NAMALWA (cell line): ENCODE results near the gene NEK3.
"Not testable (repeated sequence)": the region's sequence is repeated elsewhere in the genome, so short reads cannot be mapped to it uniquely, and the experiment has no call there.

Experiments used
- DNase-seq: peaks from one replicate; pipeline ENCODE4 v3.0.0-alpha.2; 2015; ENCODE audit warnings: low spot score

The NEK3 gene

DNA sequence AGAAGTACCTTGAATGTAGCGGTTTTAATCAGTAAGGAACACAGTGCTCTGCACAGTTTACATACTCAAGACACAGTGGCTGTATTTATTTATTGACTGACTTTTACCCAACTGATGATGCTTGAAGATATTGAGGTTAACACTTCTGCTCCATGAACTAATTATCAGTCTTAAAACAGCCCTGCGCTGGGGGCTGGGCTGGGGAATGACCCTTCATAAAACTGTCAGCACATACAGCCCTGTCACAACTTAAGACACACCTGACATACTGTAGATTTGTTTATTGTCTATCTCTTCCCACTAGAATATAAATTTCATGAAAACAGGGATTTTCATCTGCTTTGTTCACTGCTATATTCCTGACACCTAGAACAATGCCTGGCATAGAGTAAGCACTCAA lies 41.3 kb downstream of the NEK3 start:
- DNase-seq = no peak

GRCh38 chr13:52112591-52112990 lies 46.8 kb downstream of the NEK3 start:
- no peak for DNase-seq

GRCh38 chr13:52109116-52109670 lies 50.2 kb downstream of the NEK3 start:
- DNase-seq = no peak

- DNase-seq = no peak
Measured at GRCh38 chr13:52105841-52106240, 53.6 kb downstream of the NEK3 start.

DNA sequence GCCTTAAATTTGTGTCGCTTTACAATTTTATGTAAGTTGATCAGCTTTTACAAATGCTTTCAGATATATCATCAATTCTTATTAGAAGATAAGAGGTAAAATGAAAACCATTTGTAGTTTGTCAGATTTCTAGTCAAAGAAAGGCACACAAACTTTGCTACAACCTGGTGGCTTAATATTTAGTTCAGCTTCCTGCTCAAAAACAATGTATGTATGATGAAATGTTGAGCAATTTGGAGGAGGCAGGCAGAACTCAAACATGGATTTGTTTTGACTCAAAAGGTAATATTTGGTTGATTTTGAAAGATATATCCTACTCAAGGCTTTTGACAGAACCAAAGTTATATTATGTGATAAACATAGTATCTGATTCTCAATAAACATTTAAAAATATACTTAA lies 54.8 kb downstream of the NEK3 start:
- no peak for DNase-seq

DNA sequence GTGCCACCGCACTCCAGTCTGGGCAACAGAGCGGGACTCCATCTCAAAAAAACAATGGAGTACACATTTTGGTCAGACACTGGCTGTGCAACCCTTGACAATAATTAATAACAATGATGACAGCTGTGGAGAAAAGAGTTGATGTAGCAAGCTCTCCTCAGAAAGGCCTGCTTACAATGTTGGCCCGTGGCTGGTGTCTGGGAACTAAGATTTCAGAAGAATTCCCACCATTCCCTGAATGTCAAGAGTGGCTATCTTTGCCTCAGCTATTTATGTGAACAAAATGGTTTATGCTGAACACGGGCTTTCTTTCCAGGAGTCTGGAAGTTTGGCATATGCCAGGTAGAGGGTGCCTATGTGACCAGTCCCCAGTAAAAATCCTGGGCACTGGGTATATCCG lies 56.0 kb downstream of the NEK3 start:
- DNase-seq = no peak

DNA sequence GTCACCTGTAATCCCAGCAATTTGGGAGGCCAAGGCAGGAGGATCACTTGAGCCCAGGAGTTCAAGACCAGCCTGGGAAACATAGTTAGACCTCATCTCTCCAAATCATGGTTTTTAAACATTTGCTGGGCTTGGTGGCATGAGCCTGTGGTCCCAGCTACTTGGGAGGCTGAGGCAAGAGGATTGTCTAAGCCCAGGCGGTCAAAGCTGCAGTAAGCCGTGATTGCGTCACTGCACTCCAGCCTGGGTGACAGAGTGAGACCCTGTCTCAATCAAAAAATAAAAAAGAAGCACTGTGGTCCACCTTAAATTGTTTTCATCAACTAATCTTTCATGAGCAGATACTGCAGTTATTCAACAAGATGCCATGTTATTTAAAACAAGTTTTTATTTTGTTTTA lies 57.0 kb downstream of the NEK3 start:
- not testable (repeated sequence) for DNase-seq

DNA sequence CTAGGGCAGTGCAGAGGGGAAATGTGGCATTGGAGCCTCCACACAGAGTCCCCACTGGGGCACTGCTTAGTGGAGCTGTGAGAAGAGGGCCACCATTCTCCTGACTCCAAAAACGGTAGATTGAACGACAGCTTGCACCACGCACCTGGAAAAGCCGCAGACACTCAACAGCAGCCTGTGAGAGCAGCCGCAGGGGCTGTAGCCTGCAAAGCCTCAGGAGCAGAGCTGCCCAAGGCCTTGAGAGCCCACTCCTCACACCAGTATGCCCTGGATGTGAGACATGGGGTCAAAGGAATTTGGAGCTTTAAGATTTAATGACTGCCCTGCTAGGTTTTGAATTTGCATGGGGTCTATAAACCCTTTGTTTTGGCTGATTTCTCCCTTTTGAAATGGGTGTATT lies 62.2 kb downstream of the NEK3 start:
- DNase-seq = no peak

- no peak for DNase-seq
Measured at GRCh38 chr13:52096748-52097147, 62.6 kb downstream of the NEK3 start.

DNA sequence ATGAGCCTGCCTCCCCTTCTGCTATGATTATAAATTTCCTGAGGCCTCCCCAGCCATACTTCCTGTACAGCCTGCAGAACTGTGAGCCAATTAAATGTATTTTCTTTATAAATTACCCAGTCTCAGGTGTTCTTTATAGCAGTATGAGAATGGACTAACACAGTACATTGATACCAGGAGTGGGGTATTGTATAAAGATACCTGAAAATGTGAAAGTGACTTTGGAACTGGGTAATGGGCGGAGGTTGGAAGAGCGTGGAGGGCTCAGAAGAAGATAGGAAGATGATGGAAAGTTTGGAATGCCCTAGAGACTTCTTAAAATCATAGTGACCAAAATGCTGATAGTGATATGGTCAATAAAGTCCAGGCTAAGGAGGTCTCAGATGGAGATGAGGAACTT lies 63.3 kb downstream of the NEK3 start:
- DNase-seq = no peak

DNA sequence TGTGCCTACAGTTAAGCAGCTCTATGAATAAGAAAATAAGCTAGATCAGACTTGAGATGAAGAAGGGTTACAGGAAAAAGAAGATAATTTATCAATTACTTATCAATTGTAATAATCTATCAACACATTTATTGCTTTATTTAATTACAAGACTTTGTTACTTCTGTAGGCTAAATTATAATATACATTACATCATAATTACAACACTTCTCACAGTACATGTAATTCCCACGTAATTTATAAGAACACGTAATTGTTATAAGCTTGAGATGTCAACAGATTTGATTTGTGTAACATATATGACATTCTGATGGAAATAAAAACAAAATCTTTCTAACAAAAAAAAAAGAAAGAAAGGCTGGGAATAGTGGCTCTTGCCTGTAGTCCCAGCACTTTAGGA lies 67.3 kb downstream of the NEK3 start:
- no peak for DNase-seq

DNA sequence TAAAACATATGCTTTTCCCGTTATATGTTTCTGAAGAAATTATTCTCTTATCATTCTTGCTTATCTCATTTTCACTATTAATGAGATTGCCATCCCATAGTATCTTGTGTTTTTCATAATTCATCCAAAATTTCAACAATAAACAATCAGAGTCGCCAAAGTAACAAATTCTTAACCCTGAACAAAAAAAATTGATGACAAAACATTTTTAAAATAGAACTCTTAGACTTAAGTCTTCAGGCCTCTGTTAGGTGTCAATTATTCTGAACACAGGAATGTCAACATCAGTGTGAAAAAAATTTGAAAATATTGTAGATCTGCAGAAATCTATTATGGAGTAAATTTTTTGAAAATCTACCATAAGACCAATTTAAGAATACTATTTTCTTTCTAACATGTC lies 67.9 kb downstream of the NEK3 start:
- no peak for DNase-seq

DNA sequence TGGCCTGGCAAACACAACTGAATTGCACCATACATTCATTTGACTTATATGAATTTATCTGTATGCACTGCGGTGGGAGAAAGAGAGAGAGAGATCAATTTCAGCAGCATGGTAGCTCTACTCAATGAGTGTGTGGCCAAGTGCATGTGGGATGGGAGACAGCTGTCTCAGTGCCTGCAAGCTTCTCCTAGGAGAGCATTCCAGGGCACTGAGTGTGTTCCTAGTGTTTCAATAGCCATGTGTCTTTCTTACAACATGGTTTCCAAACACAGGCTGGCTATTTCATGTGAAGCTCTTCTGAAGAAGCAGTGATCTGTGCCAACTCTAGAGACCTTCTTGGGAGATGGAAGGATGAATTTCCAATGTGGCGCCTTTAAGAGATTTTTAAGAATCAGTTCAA lies 74.0 kb downstream of the NEK3 start:
- no peak for DNase-seq

- DNase-seq = not testable (repeated sequence)
Measured at GRCh38 chr13:52084981-52085380, 74.4 kb downstream of the NEK3 start.
